HG03108 (cell line): ENCODE data around the gene SLA2.
"Not testable (repeated sequence)": the region's sequence is repeated elsewhere in the genome, so short reads cannot be mapped to it uniquely, and the experiment has no call there.

Source experiments
- ATAC-seq: cut with Tn5 transposase; IDR thresholded peaks from one replicate; pipeline ENCODE4 v1.9.1; 2021; ENCODE audit warnings: moderate library complexity; ENCODE audit not compliant: unreplicated experiment

Gene SLA2

DNA sequence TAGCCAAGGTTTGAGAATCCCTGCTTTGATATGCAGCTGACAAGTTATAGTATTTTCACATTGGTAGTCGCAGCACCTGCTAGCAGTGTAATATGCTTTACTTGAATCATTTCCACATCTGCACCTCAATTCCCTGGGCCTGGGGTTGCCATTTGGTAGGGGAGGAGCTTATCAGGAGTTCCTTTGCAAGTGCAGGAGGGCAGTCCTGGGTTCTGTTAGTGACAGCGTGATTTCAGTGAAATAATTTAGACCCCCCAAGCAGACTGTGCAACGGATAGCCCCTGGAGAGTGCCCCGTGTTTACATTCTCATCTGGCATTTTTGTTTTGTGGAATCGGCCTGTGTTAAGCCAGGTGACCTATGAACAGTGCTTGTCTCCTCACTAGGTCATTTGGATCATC is 34.4 kb downstream of the SLA2 start:
- no peak for ATAC-seq

DNA sequence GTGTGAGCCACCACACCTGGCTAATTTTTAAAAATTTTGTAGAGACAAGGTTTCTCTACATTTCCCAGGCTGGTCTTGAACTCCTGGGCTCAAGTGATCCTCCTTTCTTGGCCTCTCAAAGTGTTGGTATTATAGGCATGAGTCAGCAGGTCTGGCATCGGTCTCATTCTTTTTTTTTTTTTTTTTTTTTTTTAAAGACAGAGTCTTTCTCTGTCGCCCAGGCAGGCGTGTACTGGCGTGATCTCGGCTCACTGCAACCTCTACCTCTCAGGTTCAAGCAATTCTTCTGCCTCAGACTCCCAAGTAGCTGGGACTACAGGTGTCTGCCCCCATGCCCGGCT is 37.6 kb downstream of the SLA2 start:
- not testable (repeated sequence) for ATAC-seq

DNA sequence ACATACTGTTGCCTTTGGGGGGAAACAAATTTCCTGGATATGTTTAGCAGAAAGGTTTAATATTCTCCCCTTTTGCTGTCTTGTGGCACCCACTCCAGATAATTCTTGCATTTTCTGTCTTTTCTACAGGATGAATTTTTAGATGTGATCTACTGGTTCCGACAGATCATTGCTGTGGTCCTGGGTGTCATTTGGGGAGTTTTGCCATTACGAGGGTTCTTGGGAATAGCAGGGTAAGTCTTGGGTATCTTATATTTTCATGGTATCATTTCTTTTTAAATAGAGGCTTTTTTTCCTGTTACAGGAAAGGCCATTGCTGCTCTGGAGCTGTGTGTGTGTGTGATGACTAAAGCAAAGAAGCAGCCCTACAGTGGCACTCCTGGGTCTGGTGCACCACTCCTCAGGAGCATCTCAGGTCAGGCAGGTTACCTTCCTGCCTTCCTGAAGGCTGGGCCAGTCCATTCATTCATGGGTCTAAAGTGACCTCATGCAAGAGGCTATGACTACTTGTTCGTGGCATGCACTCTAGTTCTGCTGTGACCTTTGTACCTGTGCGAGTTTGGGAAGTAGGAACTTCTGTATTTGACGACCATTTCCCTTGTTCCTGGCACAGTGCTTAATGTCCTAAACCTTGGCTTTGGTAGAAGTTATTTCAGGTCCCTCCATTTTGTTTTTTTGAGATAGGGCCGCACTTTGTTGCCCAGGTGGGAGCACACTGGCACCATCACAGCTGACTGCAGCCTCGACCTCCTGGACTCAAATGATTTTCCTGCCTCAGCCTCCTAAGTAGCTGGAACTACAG is 38.2 kb downstream of the SLA2 start:
- no peak for ATAC-seq

DNA sequence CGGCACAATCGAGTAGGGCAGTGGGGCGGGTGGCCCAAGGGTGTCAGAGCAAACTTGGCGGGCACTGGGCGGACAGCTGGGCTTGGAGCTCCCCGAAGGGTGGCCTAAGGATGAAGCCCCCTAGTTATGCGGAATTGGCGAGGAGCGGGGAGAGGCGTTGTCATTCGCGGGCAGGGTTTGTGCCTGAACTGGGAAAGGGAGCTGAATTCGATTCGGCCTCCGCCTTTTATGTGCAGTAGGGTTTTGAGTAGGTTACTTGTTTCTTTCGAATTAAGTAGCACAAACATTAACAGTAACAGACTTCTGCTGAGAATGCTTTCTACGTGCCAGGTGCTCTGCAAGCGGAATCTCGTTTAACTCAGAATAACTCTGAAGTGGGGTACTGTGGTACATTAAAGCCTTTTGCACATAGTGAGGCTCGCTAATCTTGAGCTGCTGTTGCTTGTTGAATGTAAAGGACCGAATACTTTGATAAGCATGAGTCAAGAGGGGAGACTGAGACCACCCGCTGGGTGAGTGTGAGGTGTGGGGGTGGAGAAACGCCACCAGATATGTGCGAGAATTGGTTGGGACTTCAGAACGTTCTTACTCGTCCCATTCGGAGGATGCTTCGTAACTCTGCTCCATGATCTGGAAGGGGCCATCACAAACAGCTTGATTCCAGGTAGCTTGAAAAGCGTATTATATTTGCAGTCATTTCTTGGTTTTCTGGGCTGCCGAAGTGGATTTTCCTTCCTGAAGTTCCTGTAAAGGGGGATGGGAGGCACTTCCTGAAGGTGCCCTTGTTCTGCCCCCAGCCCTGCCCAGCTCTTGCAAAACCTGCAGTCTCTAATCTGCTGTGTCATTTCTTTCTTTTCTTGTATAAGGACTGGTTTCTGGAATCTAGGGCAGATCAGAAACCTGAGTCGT is 39.6 kb downstream of the SLA2 start:
- ATAC-seq = peak; percentile 2

DNA sequence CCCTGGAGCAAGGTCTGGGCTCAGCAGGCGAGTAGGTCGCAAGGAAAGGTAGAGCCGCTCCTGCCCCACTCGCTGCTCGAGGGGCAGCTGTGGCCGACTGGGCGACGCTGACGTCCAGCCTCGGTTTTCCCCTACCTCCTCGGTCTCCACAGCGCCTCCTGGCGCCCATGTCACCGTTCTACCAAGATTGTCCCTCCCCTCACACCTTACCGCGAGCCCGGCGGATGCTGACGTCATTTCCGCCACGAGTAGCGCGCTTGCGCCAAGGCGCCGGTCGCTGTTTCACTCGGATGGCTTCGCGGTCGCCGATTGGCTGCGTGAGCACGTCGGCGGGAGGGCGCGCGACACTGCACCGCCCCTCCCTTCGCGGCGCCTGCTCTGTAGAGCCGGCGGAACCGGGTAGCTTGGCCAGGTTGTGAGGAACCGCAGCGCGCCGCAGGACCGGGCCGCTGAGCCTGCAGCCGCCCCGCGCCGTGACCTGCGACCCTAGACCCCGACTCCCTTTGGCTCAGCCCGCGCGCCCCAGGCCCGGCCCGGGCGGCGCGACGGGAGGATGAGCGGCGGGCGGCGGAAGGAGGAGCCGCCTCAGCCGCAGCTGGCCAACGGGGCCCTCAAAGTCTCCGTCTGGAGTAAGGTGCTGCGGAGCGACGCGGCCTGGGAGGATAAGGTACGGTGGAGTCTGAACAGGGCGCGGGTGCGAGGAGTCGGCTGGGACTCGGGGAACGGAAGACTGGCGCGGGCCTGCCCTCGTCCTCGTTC is 40.4 kb downstream of the SLA2 start, which contains the start of gene RAB5IF:
Gene RAB5IF, plus strand, starts transcription at position 381 of the 759 bp plus-strand sequence. Its CDS starts 173 bp downstream, at position 554.
- peak; percentile 82 for ATAC-seq

DNA sequence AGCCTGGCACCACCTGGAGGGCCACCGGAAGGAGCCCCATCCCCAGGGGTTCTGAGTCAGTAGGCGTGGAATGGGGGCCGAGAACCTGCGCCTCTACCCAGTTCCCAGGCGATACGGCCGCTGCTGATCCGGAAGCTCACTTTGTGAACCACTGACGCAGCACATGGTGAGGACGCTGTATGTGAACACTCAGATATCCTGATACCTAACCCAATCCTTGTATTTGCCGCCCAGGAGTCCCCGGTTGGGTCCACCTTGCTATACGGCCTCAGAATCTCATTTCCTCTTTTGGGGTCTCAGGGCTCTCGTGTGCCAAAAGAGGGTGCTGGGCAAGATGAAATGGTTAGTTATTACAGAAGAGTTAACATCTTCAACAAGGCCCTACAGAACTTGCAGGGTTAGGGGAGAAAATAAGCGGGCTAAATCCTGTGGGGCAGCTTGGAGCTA is 41.0 kb downstream of the SLA2 start:
- ATAC-seq = peak; percentile 31

DNA sequence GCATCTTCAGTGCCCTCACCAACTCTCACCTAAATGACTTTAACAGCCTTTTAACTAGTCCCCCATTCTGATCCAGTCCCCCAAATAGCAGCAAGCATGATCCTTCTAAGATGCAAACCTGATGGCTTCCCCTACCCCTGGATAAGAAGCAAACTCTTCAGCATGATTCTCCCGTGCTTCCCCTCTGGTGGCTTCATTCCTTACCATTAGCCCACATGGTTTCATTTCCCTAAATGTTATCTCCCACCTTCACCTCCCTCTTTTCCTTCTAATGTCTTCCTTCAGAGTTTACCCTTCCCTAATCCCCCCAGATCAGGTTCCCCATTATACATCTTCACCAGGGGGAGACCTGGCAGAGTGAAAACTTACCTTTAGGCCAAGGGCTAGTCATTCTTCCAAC is 44.5 kb downstream of the SLA2 start:
- no peak for ATAC-seq

DNA sequence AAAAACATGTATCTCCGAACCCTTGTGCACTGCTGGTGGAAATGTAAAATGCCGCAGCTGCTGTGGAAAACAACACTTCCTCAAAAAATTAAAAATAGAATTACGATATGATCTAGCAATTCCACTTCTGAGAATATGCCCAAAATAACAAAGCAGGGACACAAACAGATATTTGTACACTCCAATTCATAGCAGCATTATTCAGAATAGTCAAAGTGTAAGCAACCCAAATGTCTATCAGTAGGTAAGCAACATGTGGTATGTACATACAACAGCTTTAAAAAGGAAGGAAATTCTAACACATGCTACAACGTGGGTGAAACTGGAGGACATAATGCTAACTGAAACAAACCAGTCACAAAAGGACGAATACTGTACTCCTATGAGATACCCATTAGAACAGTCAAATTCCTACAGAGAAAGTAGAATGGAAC is 46.1 kb downstream of the SLA2 start:
- no peak for ATAC-seq

DNA sequence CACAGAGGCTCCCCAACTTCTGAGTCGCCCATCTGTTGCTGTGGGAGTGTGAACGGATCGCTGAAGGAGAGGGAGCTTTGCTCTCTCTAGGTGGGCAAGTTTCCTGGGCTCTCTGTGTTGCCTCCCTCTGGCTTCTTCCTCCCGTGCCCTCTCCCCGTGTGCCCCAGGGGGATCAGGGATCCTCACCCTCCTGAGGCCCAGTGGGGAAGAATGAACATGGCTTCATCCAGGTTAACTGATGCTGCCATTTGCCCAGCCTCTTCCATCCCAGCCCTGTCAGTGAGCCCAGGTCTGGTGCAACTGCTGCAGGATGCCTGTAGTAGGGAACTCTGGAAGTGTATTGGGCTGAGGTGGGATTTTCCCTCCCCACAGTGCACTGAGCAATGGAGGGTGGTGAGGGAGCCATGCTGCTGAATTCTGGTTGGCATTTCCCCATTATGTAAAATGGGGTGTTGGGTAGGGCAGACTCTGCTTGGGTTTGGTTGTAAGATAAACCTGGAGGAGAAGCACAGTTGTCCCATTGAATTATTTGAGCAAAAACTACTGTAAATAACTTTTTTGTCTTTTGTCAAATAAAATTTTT is 52.6 kb downstream of the SLA2 start:
- ATAC-seq = no peak

DNA sequence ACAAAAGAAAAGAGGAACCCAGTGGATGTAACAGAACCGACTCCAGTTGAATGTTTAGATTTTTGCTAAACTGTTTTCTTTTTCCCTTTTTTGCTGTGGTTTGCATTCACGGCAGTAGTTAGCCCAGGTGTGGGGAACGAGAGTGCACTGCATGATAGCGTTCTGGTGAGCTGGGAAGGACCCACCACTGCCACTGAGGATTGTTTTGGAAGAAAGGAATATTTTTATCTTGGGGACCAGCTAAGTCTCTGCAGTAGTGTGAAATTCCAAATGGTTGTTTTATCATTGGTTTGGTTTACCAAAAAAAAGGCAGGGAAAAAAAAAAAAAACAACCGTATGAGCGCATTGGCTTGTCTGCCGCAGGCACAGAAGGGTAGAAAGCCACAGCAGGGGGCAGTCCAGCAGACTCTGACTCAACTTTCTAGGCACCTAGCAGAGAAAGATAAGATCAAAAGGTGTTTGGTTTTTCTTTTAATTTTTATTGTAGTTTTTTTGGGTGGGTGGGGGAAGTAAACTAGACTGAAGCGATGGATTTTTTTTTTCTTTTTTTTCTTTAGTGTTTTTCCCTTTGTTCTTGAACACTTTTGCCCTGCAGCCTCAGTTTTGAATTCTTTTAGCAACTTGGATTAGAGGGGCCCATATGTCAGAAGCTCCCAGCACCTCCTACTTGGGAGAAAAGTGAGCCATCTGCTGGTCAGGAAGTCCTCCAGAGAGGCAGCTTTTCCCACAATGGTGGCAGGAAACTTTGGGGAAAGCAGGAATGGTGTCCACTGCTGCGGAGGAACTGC is 53.9 kb downstream of the SLA2 start:
- ATAC-seq = no peak

DNA sequence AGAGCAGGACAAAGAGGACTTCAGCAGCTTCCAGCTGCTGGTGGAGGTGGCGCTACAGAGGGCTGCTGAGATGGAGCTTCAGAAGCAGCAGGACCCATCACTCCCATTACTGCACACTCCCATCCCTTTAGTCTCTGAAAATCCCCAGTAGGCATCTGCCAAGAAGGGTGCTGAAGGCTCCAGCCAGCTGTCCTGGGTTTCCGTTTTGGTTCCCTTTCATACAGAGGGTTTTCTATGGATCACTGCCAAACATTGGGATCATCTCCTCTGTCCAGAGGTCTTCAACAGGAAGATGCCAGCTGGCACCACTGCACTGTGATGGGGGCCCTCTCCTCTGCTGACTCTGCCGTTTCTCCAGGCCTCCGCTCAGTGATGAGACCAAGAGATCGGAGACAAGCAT is 54.7 kb downstream of the SLA2 start:
- no peak for ATAC-seq

DNA sequence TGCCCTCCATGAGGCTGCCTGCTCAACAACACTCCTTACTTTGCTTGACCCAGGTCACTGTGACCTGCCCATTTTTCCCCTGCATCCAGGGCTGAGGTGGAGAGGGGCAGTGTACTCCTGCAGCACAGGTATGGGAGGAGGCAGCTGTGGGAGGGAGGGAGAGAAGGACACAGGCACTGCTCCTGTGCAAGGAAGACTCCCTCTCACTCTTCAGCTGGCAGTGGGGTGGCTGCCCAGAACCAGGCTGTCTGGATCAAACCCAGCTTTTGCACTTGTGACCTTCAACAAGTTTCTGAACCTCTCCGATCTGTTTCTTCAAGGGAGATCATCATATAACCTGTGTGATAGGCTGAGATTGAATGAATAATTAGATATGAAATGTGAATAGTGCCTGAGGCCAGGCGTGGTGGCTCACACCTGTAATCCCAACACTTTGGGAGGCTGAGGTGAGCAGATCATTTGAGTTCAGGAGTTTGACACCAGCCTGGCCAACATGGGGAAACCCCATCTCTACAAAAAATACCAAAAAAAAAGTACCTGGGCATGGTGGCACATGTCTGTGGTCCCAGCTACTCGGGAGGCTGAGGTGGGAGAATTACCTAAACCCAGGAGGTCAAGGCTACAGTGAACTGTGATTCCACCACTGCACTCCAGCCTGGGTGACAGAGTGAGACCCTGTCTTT is 58.5 kb downstream of the SLA2 start:
- ATAC-seq = no peak

DNA sequence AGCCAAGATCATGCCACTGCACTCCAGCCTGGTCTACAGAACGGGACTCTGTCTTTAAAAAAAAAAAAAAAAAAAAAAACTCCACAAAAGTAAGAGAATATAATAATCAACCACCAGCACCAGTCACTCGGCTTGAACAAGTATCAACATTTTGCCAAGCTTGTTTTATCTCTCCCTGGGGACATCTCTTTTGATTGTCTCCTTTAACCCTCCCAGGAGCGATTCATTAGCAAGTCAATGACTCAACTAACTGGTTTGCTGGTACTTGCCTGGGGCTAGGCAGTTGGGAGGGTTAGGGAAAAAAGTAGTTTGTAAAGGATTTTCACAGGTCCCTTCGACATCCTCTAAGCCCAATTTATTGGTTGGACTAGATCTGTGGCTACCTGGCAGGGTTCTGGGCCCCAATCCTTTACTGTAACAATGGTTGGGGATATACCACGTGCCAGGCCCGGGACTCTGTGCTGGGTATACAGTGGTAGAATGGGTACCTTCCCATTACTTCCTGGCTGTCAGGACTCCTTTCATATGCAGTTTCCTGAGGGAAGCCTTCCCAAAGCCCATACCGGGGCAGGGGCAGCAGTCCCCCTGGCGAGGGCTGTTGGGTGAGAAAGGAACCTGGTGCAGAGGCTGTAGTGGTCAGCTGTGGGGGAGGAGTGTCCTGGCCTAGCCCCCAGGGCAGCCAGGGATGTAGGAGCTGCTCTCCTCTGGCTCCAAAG is 60.4 kb downstream of the SLA2 start:
- no peak for ATAC-seq

DNA sequence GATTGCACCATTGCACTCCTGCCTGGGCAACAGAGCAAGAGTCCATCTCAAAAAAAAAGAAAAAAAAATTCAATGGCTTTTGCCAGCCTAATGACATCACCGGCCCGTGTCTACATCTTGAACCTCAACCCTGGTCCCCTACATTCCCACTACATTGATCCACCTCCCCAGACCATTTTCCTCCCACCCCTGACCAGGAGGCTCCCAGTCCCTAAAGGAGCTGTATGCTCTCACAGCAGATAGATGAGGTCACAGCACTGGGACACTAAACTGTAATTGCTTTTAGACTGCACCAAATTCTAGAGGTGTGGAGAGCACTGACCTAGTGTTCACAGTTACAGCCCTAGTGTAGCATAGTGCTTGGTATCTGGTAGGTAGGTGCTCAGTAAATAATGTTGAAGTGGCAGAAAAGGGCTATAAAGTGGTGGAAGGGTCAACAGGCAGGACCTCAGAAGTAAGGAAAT is 61.9 kb downstream of the SLA2 start:
- ATAC-seq = no peak

DNA sequence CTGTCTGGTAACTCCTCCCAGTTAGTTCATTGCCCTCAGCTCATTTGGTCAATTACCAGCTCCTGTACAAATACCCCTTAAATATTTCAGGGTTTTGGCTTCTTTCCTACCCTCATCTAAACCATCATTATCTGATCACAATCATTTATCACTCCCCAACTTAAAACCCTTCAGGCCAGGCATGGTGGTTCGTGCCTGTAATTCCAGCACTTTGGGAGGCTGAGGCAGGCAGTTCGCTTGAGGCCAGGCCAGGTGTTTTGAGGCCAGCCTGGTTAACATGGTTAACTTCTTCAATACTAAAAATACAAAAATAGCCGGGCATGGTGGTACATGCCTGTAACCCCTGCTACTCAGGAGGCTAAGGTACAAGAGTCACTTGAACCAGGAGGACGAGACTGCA is 63.2 kb downstream of the SLA2 start:
- no peak for ATAC-seq

DNA sequence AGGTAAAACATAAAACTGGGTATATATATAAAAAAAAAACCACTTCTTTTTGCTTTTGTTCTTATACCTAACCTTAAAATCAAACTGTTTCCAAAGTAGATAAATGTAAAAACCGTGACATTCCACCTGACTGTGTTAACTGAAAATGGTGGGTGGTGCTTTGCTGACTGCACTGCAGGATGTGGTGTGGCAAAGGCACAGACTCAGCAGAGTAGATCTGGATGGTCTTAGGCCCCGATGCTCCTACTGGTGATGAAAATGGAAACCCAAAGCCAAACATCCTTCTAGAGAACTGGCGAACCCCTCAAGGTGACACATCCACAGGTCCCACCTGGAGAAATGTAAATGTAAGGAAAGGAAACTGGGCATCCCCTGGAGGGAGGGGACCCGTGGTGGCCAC is 63.7 kb downstream of the SLA2 start:
- no peak for ATAC-seq

DNA sequence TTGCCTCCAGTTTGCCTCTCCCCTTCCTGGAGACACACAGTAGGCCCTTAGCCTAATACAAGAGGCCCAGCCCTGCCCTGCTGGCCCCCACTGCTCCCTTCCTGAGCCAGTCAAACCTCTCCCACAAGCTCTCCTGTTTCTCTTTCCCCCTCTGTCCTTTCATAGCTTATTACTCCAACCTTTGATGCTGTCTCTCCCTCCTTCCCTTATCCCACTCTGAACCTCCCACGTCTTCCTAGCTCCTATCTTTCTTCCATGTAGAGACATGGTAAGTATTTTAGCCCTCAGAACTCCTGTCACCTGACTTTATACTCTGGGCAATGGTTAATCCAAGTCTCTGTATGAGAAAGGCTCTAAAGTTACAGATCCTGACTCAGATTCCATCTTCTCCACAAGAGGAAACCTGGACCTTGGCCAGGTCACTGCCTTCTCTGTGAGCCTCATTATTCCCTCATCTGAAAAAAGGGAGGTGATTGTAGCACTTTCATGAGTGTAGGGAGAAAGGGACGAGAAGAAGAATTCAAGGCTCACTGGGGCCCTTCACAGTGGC is 65.9 kb downstream of the SLA2 start:
- no peak for ATAC-seq

DNA sequence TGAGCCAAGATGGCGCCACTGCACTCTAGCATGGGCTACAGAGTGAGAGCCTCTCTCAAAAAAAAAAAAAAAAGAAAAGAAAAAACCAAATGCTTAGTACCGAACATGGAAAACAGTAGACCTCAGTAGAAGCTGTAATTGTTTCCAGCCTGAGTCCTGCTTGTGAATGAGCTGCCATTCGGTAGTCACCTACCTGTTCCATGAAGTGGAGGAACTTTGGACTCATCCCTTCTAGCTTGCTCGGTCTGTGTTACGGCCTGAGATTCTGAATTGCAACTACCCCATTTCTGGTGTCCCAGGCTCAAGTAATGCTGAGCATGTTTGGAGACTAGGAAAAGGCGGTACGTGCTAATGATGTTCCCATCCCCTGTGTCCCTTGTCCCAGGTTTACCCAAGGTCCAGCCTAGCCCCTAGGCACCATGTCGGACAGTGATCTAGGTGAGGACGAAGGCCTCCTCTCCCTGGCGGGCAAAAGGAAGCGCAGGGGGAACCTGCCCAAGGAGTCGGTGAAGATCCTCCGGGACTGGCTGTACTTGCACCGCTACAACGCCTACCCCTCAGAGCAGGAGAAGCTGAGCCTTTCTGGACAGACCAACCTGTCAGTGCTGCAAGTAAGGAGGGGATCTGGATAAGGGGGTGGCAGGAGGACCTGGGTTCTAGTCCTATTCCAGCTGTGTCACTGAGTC is 67.5 kb downstream of the SLA2 start:
- no peak for ATAC-seq
